Astrocyte (in vitro differentiated cells and primary cell): Measurements from ENCODE around the gene TRAPPC4. TPM values are rescaled to one million over a fixed set of nuclear protein-coding genes. Genes with fewer than 3 reads are reported as not detected.

ENCODE experiments used
- DNase-seq: peaks from one replicate; pipeline ENCODE4 v3.0.0-alpha.2; 2010; ENCODE audit warnings: low read depth
- FAIRE-seq: peaks from 2 replicates; lab custom pipeline; 2011; peaks lifted over from hg19 to GRCh38; lab: Jason Lieb, UNC
- H2AFZ ChIP-seq: 2 replicates; pipeline ENCODE4 v1.6.0; 2012; ENCODE audit warnings: low read depth, low read length, inconsistent platforms
- H3K27ac ChIP-seq: 2 replicates; pipeline ENCODE4 v1.5.1; 2011; ENCODE audit warnings: low read depth, low read length, inconsistent platforms
- H3K27me3 ChIP-seq: 2 replicates; pipeline ENCODE4 v1.6.0; 2011; ENCODE audit warnings: low read length, inconsistent platforms; ENCODE audit not compliant: insufficient read depth
- H3K36me3 ChIP-seq: 2 replicates; pipeline ENCODE4 v1.5.1; 2011; ENCODE audit warnings: low read length, inconsistent platforms; ENCODE audit not compliant: insufficient read depth
- H3K4me1 ChIP-seq: 2 replicates; pipeline ENCODE4 v1.5.1; 2011; ENCODE audit warnings: low read length, inconsistent platforms; ENCODE audit not compliant: insufficient read depth
- H3K4me2 ChIP-seq: 2 replicates; pipeline ENCODE4 v1.6.0; 2012; ENCODE audit warnings: low read length, inconsistent platforms
- H3K4me3 ChIP-seq: 2 replicates; pipeline ENCODE4 v1.5.1; 2011; ENCODE audit warnings: low read depth, mild to moderate bottlenecking, low read length, inconsistent platforms; ENCODE audit not compliant: insufficient read depth
- H3K79me2 ChIP-seq: 2 replicates; pipeline ENCODE4 v1.6.0; 2012; ENCODE audit warnings: mild to moderate bottlenecking, low read length, inconsistent platforms; ENCODE audit not compliant: insufficient read depth
- H3K9ac ChIP-seq: 2 replicates; pipeline ENCODE4 v1.6.0; 2012; ENCODE audit warnings: mild to moderate bottlenecking, low read length, inconsistent platforms
- H3K9me3 ChIP-seq: 2 replicates; pipeline ENCODE4 v1.5.1; 2012; ENCODE audit warnings: low read depth, mild to moderate bottlenecking, low read length, inconsistent platforms; ENCODE audit not compliant: insufficient read depth
- H4K20me1 ChIP-seq: 2 replicates; pipeline ENCODE4 v1.6.0; 2012; ENCODE audit warnings: low read length, inconsistent platforms; ENCODE audit not compliant: insufficient read depth
- H3K27ac Mint-ChIP-seq: one replicate; pipeline ENCODE4 v1.8.0; 2021; ENCODE audit warnings: mild to moderate bottlenecking, mixed read lengths; ENCODE audit not compliant: unreplicated experiment
- H3K27me3 Mint-ChIP-seq: one replicate; pipeline ENCODE4 v1.8.0; 2021; ENCODE audit warnings: low read depth, mixed read lengths; ENCODE audit not compliant: unreplicated experiment
- H3K36me3 Mint-ChIP-seq: one replicate; pipeline ENCODE4 v1.8.0; 2021; ENCODE audit warnings: low read depth, mixed read lengths; ENCODE audit not compliant: unreplicated experiment
- H3K4me1 Mint-ChIP-seq: one replicate; pipeline ENCODE4 v1.8.0; 2021; ENCODE audit warnings: low read depth, mixed read lengths; ENCODE audit not compliant: unreplicated experiment
- H3K4me3 Mint-ChIP-seq: one replicate; pipeline ENCODE4 v1.8.0; 2021; ENCODE audit warnings: mild to moderate bottlenecking, moderate library complexity, mixed read lengths; ENCODE audit not compliant: unreplicated experiment
- H3K9me3 Mint-ChIP-seq: one replicate; pipeline ENCODE4 v1.8.0; 2021; ENCODE audit warnings: mild to moderate bottlenecking, mixed read lengths; ENCODE audit not compliant: unreplicated experiment
- CTCF ChIP-seq: IDR thresholded peaks from 2 replicates; pipeline ENCODE4 v1.5.1; 2011; ENCODE audit warnings: low read depth, mild to moderate bottlenecking, inconsistent platforms, low read length, moderate library complexity; ENCODE audit not compliant: insufficient read depth
- EZH2 ChIP-seq: IDR thresholded peaks from 2 replicates; pipeline ENCODE4 v1.6.1; 2012; ENCODE audit warnings: mild to moderate bottlenecking, low read length, inconsistent platforms; ENCODE audit not compliant: insufficient read depth
- total RNA-seq: library from RNA; stranded (reverse); gene quantifications from 2 replicates; pipeline ENCODE4 v1.2.1, GENCODE V29; 2021

The TRAPPC4 gene
- total RNA-seq, 1 donor from 2014 or later = 88.3 TPM

- Histone ChIP-seq H3K27ac (no peak overlapping the region), H3K36me3 (peaks cover 59% of the 10 kb centered on the region), H3K4me3 (no peak overlapping the region), H3K9ac (no peak overlapping the region), H3K27me3 (no peaks in the 10 kb centered on the region), H3K4me1 (no peaks in the 10 kb centered on the region), H2AFZ (no peak overlapping the region), H3K79me2 (peaks cover 9% of the 10 kb centered on the region), H3K4me2 (no peak overlapping the region), H3K9me3 (no peaks in the 10 kb centered on the region), H4K20me1 (peaks cover 85% of the 10 kb centered on the region)
- no peak overlapping the region for H3K27ac Mint-ChIP-seq
- H3K4me1 Mint-ChIP-seq = no peaks in the 10 kb centered on the region
- no peaks in the 10 kb centered on the region for H3K27me3 Mint-ChIP-seq
- TF ChIP-seq CTCF = no peak
- TF ChIP-seq EZH2 = no peak
- peaks cover 42% of the 10 kb centered on the region for H3K36me3 Mint-ChIP-seq
- no peaks in the 10 kb centered on the region for H3K9me3 Mint-ChIP-seq
- FAIRE-seq (no peak), DNase-seq (no peak)
- H3K4me3 Mint-ChIP-seq = no peak overlapping the region
These were observed 30.1 kb downstream of the TRAPPC4 start for GRCh38 chr11:119048644-119049043.

DNA sequence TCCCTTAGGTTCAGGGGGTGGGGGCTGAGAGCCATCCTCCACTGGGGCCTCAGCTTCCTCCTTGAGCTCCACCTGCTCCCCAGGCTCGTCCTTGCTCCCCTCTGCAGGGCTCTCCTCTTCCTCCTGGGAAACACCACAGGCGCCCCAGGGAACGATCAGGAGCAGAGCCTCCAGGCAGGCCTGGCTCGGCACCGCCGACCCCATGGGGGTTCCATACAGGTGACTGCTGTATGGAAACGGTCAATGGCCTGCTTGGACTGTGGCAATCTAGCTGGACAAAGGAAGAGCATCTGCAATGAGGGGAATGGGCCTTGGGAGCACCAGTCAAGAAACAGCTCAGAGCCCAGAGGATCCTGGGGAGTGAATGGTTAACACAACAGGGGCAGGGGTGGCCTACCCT, 30.5 kb downstream of the TRAPPC4 start:
- peaks cover 13% of the 10 kb centered on the region for H3K79me2 ChIP-seq
- no peak for FAIRE-seq
- H3K27ac Mint-ChIP-seq = no peak overlapping the region

More for the DNA sequence above, 30.5 kb downstream of the TRAPPC4 start:
- no peak for DNase-seq
- peaks cover 64% of the 10 kb centered on the region for H3K36me3 ChIP-seq
- H3K36me3 Mint-ChIP-seq = peaks cover 45% of the 10 kb centered on the region
- H4K20me1 ChIP-seq = peaks cover 89% of the 10 kb centered on the region
- H3K4me1 ChIP-seq = no peaks in the 10 kb centered on the region
- H3K4me1 Mint-ChIP-seq = no peaks in the 10 kb centered on the region
- no peak overlapping the region for H3K9ac ChIP-seq
- no peak overlapping the region for H3K4me2 ChIP-seq
- no peak overlapping the region for H3K27ac ChIP-seq
- no peak overlapping the region for H2AFZ ChIP-seq
- no peaks in the 10 kb centered on the region for H3K9me3 Mint-ChIP-seq
- H3K4me3 ChIP-seq = no peak overlapping the region
- H3K4me3 Mint-ChIP-seq = no peak overlapping the region
- no peaks in the 10 kb centered on the region for H3K27me3 ChIP-seq
- H3K9me3 ChIP-seq = no peaks in the 10 kb centered on the region
- H3K27me3 Mint-ChIP-seq = no peaks in the 10 kb centered on the region
- TF ChIP-seq EZH2 = no peak
- no peak for TF ChIP-seq CTCF
